Endothelial cell of umbilical vein (primary cell): ENCODE measurements around the gene NLRC3.

Experiments
- CTCF ChIP-seq, 2 donors: IDR thresholded peaks; 1 replicate in 1 of 2; 2 replicates in 1 of 2; pipeline ENCODE4 v1.5.1; 2011; ENCODE audit warnings: low read length in 2 of 2, mild to moderate bottlenecking in 2 of 2, moderate library complexity in 2 of 2, control low read depth in 1 of 2, inconsistent platforms in 1 of 2, low read depth in 1 of 2; ENCODE audit not compliant: insufficient read depth in 1 of 2; ENCODE audit errors: extremely low read depth in 1 of 2
- EZH2 ChIP-seq: IDR thresholded peaks from 2 replicates; pipeline ENCODE4 v1.6.1; 2012; ENCODE audit warnings: borderline replicate concordance, low read depth, mild to moderate bottlenecking, moderate library complexity, low read length, inconsistent platforms; ENCODE audit not compliant: severe bottlenecking
- JUN ChIP-seq: IDR thresholded peaks from 2 replicates; pipeline ENCODE4 v1.6.1; 2011; ENCODE audit warnings: borderline replicate concordance, low read depth; ENCODE audit not compliant: insufficient read length, insufficient read depth
- MAX ChIP-seq: IDR thresholded peaks from 2 replicates; pipeline ENCODE4 v1.6.1; 2011; ENCODE audit not compliant: insufficient read depth, insufficient read length
- MYC ChIP-seq: IDR thresholded peaks from one replicate; pipeline ENCODE4 v1.6.1; 2011; ENCODE audit warnings: mild to moderate bottlenecking, low read depth, low read length
- POLR2A ChIP-seq: IDR thresholded peaks from 2 replicates; pipeline ENCODE4 v1.6.1; 2012; ENCODE audit warnings: low read depth, mild to moderate bottlenecking, control low read depth, low read length
- POLR2AphosphoS5 ChIP-seq: IDR thresholded peaks from 2 replicates; pipeline ENCODE4 v1.6.1; 2012; ENCODE audit warnings: low read depth, mild to moderate bottlenecking, control low read depth, low read length, moderate library complexity; ENCODE audit not compliant: insufficient read depth

- no peak for TF ChIP-seq CTCF (IDR thresholded peaks at IDR 0.05; ENCODE audit: extremely low read depth in 1 of 2, insufficient read depth in 1 of 2, low read depth in 1 of 2, low read length in 2 of 2)
- TF ChIP-seq MAX: no peak
- no peak for TF ChIP-seq POLR2AphosphoS5
- no peak for TF ChIP-seq POLR2A
- no peak for TF ChIP-seq JUN
- no peak for TF ChIP-seq EZH2
- no peak for TF ChIP-seq MYC
Observed at GRCh38 chr16:3597226-3597625, 20.0 kb upstream of the NLRC3 start.
